K562 (cell line): ENCODE data around the gene LY6G6F. TPM values are rescaled to one million over a fixed set of nuclear protein-coding genes. Genes with fewer than 3 reads are reported as not detected.

Experiments used
- ARID1B ChIP-seq: fragments of 450-650 bp; IDR thresholded peaks from 2 replicates; pipeline ENCODE4 v1.6.1; 2016; ENCODE audit warnings: antibody characterized with exemption, mild to moderate bottlenecking, inconsistent platforms
- BRF1 ChIP-seq: IDR thresholded peaks from 3 replicates; pipeline ENCODE4 v1.6.1; 2011; ENCODE audit warnings: borderline replicate concordance, mild to moderate bottlenecking; ENCODE audit not compliant: insufficient read length; ENCODE audit errors: extremely low read depth
- CBX2 ChIP-seq: fragments of 200-600 bp; sonication (generic); IDR thresholded peaks from one replicate; pipeline ENCODE4 v1.6.1; 2012; ENCODE audit warnings: mild to moderate bottlenecking, low read length, inconsistent platforms; ENCODE audit not compliant: insufficient read depth, poor library complexity, severe bottlenecking
- CUX1 ChIP-seq: fragments of 200-800 bp; sonication (Bioruptor generic); IDR thresholded peaks from 2 replicates; pipeline ENCODE4 v1.6.1; 2016; ENCODE audit warnings: missing genetic modification characterization, missing compliant biosample characterization
- DLX4 ChIP-seq: fragments of 250-450 bp; sonication (Bioruptor Pico); IDR thresholded peaks from 2 replicates; pipeline ENCODE4 v1.6.1; 2021; ENCODE audit warnings: mild to moderate bottlenecking
- GTF2A2 ChIP-seq: IDR thresholded peaks from 2 replicates; pipeline ENCODE4 v1.6.1; 2016; ENCODE audit warnings: mild to moderate bottlenecking, missing genetic modification characterization, missing compliant biosample characterization
- NFYB ChIP-seq: IDR thresholded peaks from 2 replicates; pipeline ENCODE4 v1.6.1; 2011; ENCODE audit warnings: mild to moderate bottlenecking, moderate library complexity; ENCODE audit not compliant: insufficient read length; ENCODE audit errors: extremely low read depth
- PBX2 ChIP-seq, 2 experiments: IDR thresholded peaks in 1 of 2; conservative IDR thresholded peaks in 1 of 2; 2 replicates each; pipeline ENCODE4 v1.6.1; 2016; ENCODE audit warnings: low read depth in 2 of 2, mild to moderate bottlenecking in 1 of 2, missing compliant biosample characterization in 1 of 2, missing genetic modification characterization in 1 of 2, moderate library complexity in 1 of 2
- TEAD4 ChIP-seq, 2 experiments: sonication (generic) in 1 of 2; formaldehyde crosslinking in 1 of 2; IDR thresholded peaks; 2 replicates each; pipeline versions ENCODE4 v1.6.1 to v1.8.0; 2012 to 2022; ENCODE audit warnings: borderline replicate concordance in 1 of 2, inconsistent platforms in 1 of 2, low read length in 1 of 2, mild to moderate bottlenecking in 1 of 2, missing genetic modification reagents in 1 of 2
- XRCC3 ChIP-seq: fragments of 450-650 bp; IDR thresholded peaks from 2 replicates; pipeline ENCODE4 v1.6.1; 2017; ENCODE audit warnings: mild to moderate bottlenecking, moderate library complexity
- ZBTB43 ChIP-seq: sonication (generic); formaldehyde crosslinking; IDR thresholded peaks from 2 replicates; pipeline ENCODE4 v1.8.0; 2023; ENCODE audit warnings: mild to moderate bottlenecking, missing genetic modification reagents
- ZNF311 ChIP-seq: fragments of 250-450 bp; sonication (Bioruptor Pico); IDR thresholded peaks from 2 replicates; pipeline ENCODE4 v1.4.0; 2020; ENCODE audit warnings: mild to moderate bottlenecking, moderate library complexity
- ZNF740 ChIP-seq, 3 experiments: fragments of 200-800 bp in 1 of 3; sonication (Bioruptor generic) in 1 of 3; sonication (generic) in 1 of 3; formaldehyde crosslinking in 1 of 3; IDR thresholded peaks; 2 replicates each; pipeline versions ENCODE4 v1.6.1 to v1.8.0; 2016 to 2022; ENCODE audit warnings: mild to moderate bottlenecking in 2 of 3, missing compliant biosample characterization in 2 of 3, missing genetic modification characterization in 2 of 3, missing genetic modification reagents in 1 of 3
- ZNF77 ChIP-seq: fragments of 250-450 bp; sonication (Bioruptor Pico); IDR thresholded peaks from 2 replicates; pipeline ENCODE4 v1.5.0; 2020
- ZSCAN32 ChIP-seq: fragments of 450-650 bp; formaldehyde crosslinking; IDR thresholded peaks from 2 replicates; pipeline ENCODE4 v1.4.0; 2020; ENCODE audit warnings: mild to moderate bottlenecking, moderate library complexity
- polyA plus RNA-seq, 8 experiments: library from polyadenylated mRNA; depleted of rRNA in 4 of 8; stranded (reverse) in 5 of 8; unstranded in 3 of 8; fragments of >200 nt; fragmentation: Nextera tagmentation in 2 of 8; fragmentation: Illumina TruSeq in 1 of 8; extraction: Ambion mirVana in 2 of 8; extraction: Trizol in 1 of 8; gene quantifications; 2 replicates each; pipeline versions ENCODE4 v1.2.1 to v1.2.3, GENCODE V29; 2011 to 2014; ENCODE audit warnings: inconsistent platforms in 1 of 8, missing spikeins in 1 of 8
- total RNA-seq, 7 experiments: library from RNA; depleted of rRNA in 6 of 7; stranded (reverse); fragments of >200 nt in 6 of 7; fragmentation: Illumina TruSeq in 2 of 7; extraction: Trizol in 2 of 7; gene quantifications; 2 replicates each; pipeline versions ENCODE4 v1.2.1 to v1.2.3, GENCODE V29; 2011 to 2021; ENCODE audit warnings: low replicate concordance in 1 of 7

The LY6G6F gene
- total and polyA plus RNA-seq, 9 of the 15 experiments (the other 6 are each of a cell fraction or from before 2014, with no cell fraction given) = 0.14 to 0.50 (median 0.28) TPM; not detected in 2

- no peak for TF ChIP-seq PBX2 (CRISPR knock-in tag; IDR thresholded peaks at IDR 0.05; ENCODE audit: low read depth)
- no peak for TF ChIP-seq PBX2 (tag; conservative IDR thresholded peaks at IDR 0.05; ENCODE audit: low read depth)
- TF ChIP-seq TEAD4 (IDR thresholded peaks at IDR 0.05; ENCODE audit: low read length) = no peak
- TF ChIP-seq TEAD4 (CRISPR knock-in tag; IDR thresholded peaks at IDR 0.05; ENCODE audit: borderline replicate concordance) = no peak
- no peak for TF ChIP-seq NFYB
- TF ChIP-seq ZNF311 (CRISPR knock-in tag) = no peak
- no peak for TF ChIP-seq ARID1B
- TF ChIP-seq DLX4 (CRISPR knock-in tag) = peak; percentile 89
- peak; percentile 83 for TF ChIP-seq ZBTB43 (CRISPR knock-in tag)
- TF ChIP-seq CUX1 = no peak
- TF ChIP-seq CBX2 = no peak
- TF ChIP-seq ZSCAN32 (CRISPR knock-in tag) = peak; percentile 97
- no peak for TF ChIP-seq XRCC3
- TF ChIP-seq GTF2A2 (tag) = no peak
- no peak for TF ChIP-seq BRF1
- TF ChIP-seq ZNF77 (CRISPR knock-in tag) = peak; percentile 98
- TF ChIP-seq ZNF740 (CRISPR knock-in tag; IDR thresholded peaks at IDR 0.05) = no peak
- peak in 1 of 2 experiments; percentile 78; a peak in 2 of 4 replicates for TF ChIP-seq ZNF740 (tag; IDR thresholded peaks at IDR 0.05)
Measured at GRCh38 chr6:31729979-31730630, 23.4 kb downstream of the LY6G6F start (continued).
